Tibial artery (tissue), 4 donors: ENCODE results near the gene MLEC.
"Not testable (repeated sequence)": the region's sequence is repeated elsewhere in the genome, so short reads cannot be mapped to it uniquely, and the experiment has no call there.

ENCODE experiments used
- DNase-seq, 2 donors: peaks; one replicate each; pipeline ENCODE4 v3.0.0-alpha.2; 2019
- H3K27ac ChIP-seq, 2 donors: fragments of 200-600 bp; sonication (generic) in 1 of 2; 1 replicate in 1 of 2; 2 replicates in 1 of 2; pipeline ENCODE4 v1.5.1; 2018 to 2019; ENCODE audit warnings: mild to moderate bottlenecking in 1 of 2
- H3K27me3 ChIP-seq, 2 donors: fragments of 200-600 bp; sonication (generic) in 1 of 2; one replicate each; pipeline versions ENCODE4 v1.5.1 to v1.6.0; 2016 to 2019
- H3K36me3 ChIP-seq, 3 donors: fragments of 200-600 bp; sonication (generic) in 2 of 3; one replicate each; pipeline ENCODE4 v1.5.1; 2016 to 2019; ENCODE audit warnings: mild to moderate bottlenecking in 2 of 3
- H3K4me1 ChIP-seq, 4 donors: fragments of 200-600 bp; sonication (generic) in 2 of 4; 1 replicate in 3 of 4; 2 replicates in 1 of 4; pipeline ENCODE4 v1.5.1; 2016 to 2019
- H3K4me3 ChIP-seq, 2 donors: fragments of 200-600 bp; sonication (generic) in 1 of 2; 1 replicate in 1 of 2; 2 replicates in 1 of 2; pipeline ENCODE4 v1.5.1; 2018 to 2019; ENCODE audit warnings: mild to moderate bottlenecking in 2 of 2
- H3K9me3 ChIP-seq, 3 donors: fragments of 200-600 bp; sonication (generic) in 1 of 3; one replicate each; pipeline ENCODE4 v1.5.1; 2016 to 2019
- CTCF ChIP-seq, 2 experiments: fragments of 200-600 bp in 1 of 2; fragments of 450-650 bp in 1 of 2; IDR thresholded peaks; one replicate each; pipeline ENCODE4 v1.5.1; 2017 to 2019; ENCODE audit warnings: antibody characterized with exemption in 2 of 2, mild to moderate bottlenecking in 1 of 2, moderate library complexity in 1 of 2
- intact Hi-C: fragments of 100-400 bp; cut with DNase I; formaldehyde crosslinking; loops from one replicate; pipeline ENCODE4 v1.15.0; 2023; ENCODE audit warnings: low total_unique reads

The MLEC gene

GRCh38 chr12:120663741-120664140 is 23.2 kb upstream of the MLEC start:
- Histone ChIP-seq H3K9me3 (no peaks in the 10 kb centered on the region), H3K27ac (no peak overlapping the region), H3K4me3 (no peak overlapping the region), H3K27me3 (no peaks in the 10 kb centered on the region), H3K4me1 (peaks cover 0 to 2% (median under 1%) of the 10 kb centered on the region in 4 donors), H3K36me3 (peaks cover 26 to 34% (median 29%) of the 10 kb centered on the region in 3 donors)
- TF ChIP-seq CTCF (IDR thresholded peaks at IDR 0.05), result no peak
- intact Hi-C loops, result no loop called here
- DNase-seq, result no peak

GRCh38 chr12:120666571-120667390 is 20.2 kb upstream of the MLEC start:
- intact Hi-C loops, result no loop called here
- Histone ChIP-seq H3K4me3 (no peak overlapping the region), H3K4me1 (peaks cover 0 to 15% (median 9%) of the 10 kb centered on the region in 4 donors), H3K9me3 (no peaks in the 10 kb centered on the region), H3K36me3 (peaks cover 11 to 16% (median 15%) of the 10 kb centered on the region in 3 donors), H3K27ac (no peak overlapping the region), H3K27me3 (no peaks in the 10 kb centered on the region)
- no peak for DNase-seq
- no peak for TF ChIP-seq CTCF (IDR thresholded peaks at IDR 0.05)

GRCh38 chr12:120668091-120668867 is 18.7 kb upstream of the MLEC start:
- DNase-seq, result no peak
- Histone ChIP-seq H3K4me3 (no peak overlapping the region), H3K9me3 (no peaks in the 10 kb centered on the region), H3K27ac (peak overlapping the region; percentile 61 to 77), H3K4me1 (peaks cover 0 to 15% (median 9%) of the 10 kb centered on the region in 4 donors), H3K27me3 (no peaks in the 10 kb centered on the region), H3K36me3 (peaks cover 4 to 7% (median 4%) of the 10 kb centered on the region in 3 donors)
- no peak for TF ChIP-seq CTCF (IDR thresholded peaks at IDR 0.05)
- intact Hi-C loops, result no loop called here

GRCh38 chr12:120668868-120669840 is 17.8 kb upstream of the MLEC start:
- no peaks in the 10 kb centered on the region for H3K9me3 ChIP-seq
- H3K4me1 ChIP-seq, result peaks cover 0 to 15% (median 9%) of the 10 kb centered on the region in 4 donors
- peak overlapping the region; percentile 10 to 25 for H3K4me3 ChIP-seq
- peak overlapping the region; percentile 61 to 77 for H3K27ac ChIP-seq
- TF ChIP-seq CTCF (IDR thresholded peaks at IDR 0.05), result no peak
- H3K36me3 ChIP-seq, result no peaks in the 10 kb centered on the region
- intact Hi-C loops, result no loop called here
- no peaks in the 10 kb centered on the region for H3K27me3 ChIP-seq
- peak; percentile 32 to 80 for DNase-seq

GRCh38 chr12:120670237-120670636 is 16.7 kb upstream of the MLEC start:
- peak overlapping the region; percentile 61 to 77 for H3K27ac ChIP-seq
- DNase-seq, intact Hi-C loops: not testable (repeated sequence)

More at GRCh38 chr12:120670237-120670636, 16.7 kb upstream of the MLEC start:
- peaks cover 0 to 15% (median 9%) of the 10 kb centered on the region in 4 donors for H3K4me1 ChIP-seq
- H3K9me3 ChIP-seq, H3K27me3 ChIP-seq, H3K4me3 ChIP-seq, H3K36me3 ChIP-seq: not testable (repeated sequence)
